WTC11 (cell line): ENCODE results near the gene SIRPD. TPM values are rescaled to one million over a fixed set of nuclear protein-coding genes. Genes with fewer than 3 reads are reported as not detected.

Experiments
- ATAC-seq: fragments of 200-7000 bp; cut with Tn5 transposase; 2 replicates; pipeline ENCODE4 v1.10.0; 2021; ENCODE audit warnings: mild to moderate bottlenecking, moderate library complexity
- CTCF ChIA-PET: fragments of 300-600 bp; sonication (Branson Sonifier 250); formaldehyde crosslinking; loops from one replicate; lab custom pipeline; 2021; ENCODE audit warnings: antibody characterized with exemption; lab: Charles Lee
- POLR2A ChIA-PET: fragments of 350-600 bp; sonication (Branson Sonifier 250); formaldehyde crosslinking; loops from one replicate; lab custom pipeline; 2021; ENCODE audit warnings: antibody characterized with exemption; lab: Charles Lee
- DNase-seq: peaks from one replicate; pipeline ENCODE4 v3.0.0; 2021; ENCODE audit warnings: low spot score
- H3K27ac Mint-ChIP-seq: 2 replicates; pipeline ENCODE4 v1.8.0; 2021; ENCODE audit warnings: mixed read lengths
- H3K27me3 Mint-ChIP-seq: 2 replicates; pipeline ENCODE4 v1.8.0; 2021; ENCODE audit warnings: low read depth, mild to moderate bottlenecking, moderate library complexity, mixed read lengths
- H3K36me3 Mint-ChIP-seq: 2 replicates; pipeline ENCODE4 v1.8.0; 2021; ENCODE audit warnings: mixed read lengths
- H3K4me1 Mint-ChIP-seq: 2 replicates; pipeline ENCODE4 v1.8.0; 2022; ENCODE audit warnings: mixed read lengths
- H3K4me3 Mint-ChIP-seq: 2 replicates; pipeline ENCODE4 v1.8.0; 2021; ENCODE audit warnings: mild to moderate bottlenecking, moderate library complexity, mixed read lengths
- H3K9me3 Mint-ChIP-seq: 2 replicates; pipeline ENCODE4 v1.8.0; 2021; ENCODE audit warnings: mixed read lengths
- ESRRA ChIP-seq: sonication (generic); formaldehyde crosslinking; IDR thresholded peaks from 2 replicates; pipeline ENCODE4 v1.8.1; 2022; ENCODE audit warnings: mild to moderate bottlenecking, missing genetic modification reagents, borderline replicate concordance
- FOXJ3 ChIP-seq: sonication (generic); formaldehyde crosslinking; IDR thresholded peaks from 2 replicates; pipeline ENCODE4 v1.9.0; 2021; ENCODE audit warnings: missing genetic modification reagents, mild to moderate bottlenecking, borderline replicate concordance
- GABPB1 ChIP-seq: sonication (generic); formaldehyde crosslinking; IDR thresholded peaks from 2 replicates; pipeline ENCODE4 v1.8.1; 2023; ENCODE audit warnings: mild to moderate bottlenecking, missing genetic modification reagents
- GRHL2 ChIP-seq: fragments of 250-450 bp; sonication (Bioruptor Pico); IDR thresholded peaks from 2 replicates; pipeline ENCODE4 v1.8.0; 2022; ENCODE audit warnings: mild to moderate bottlenecking, moderate library complexity; ENCODE audit not compliant: insufficient replicate concordance, severe bottlenecking
- GTF2I ChIP-seq: fragments of 250-450 bp; sonication (Bioruptor Pico); conservative IDR thresholded peaks from 2 replicates; pipeline ENCODE4 v1.4.0; 2021; ENCODE audit warnings: mild to moderate bottlenecking
- JUN ChIP-seq: sonication (generic); formaldehyde crosslinking; IDR thresholded peaks from 2 replicates; pipeline ENCODE4 v1.8.0; 2023; ENCODE audit warnings: mild to moderate bottlenecking, missing genetic modification reagents
- MXD4 ChIP-seq: fragments of 250-450 bp; sonication (Bioruptor Pico); IDR thresholded peaks from 2 replicates; pipeline ENCODE4 v1.8.0; 2021; ENCODE audit warnings: mild to moderate bottlenecking, moderate library complexity, borderline replicate concordance
- OVOL2 ChIP-seq: fragments of 250-450 bp; sonication (Bioruptor Pico); IDR thresholded peaks from 2 replicates; pipeline ENCODE4 v1.9.0; 2021; ENCODE audit warnings: mild to moderate bottlenecking, borderline replicate concordance
- TP53 ChIP-seq: sonication (generic); formaldehyde crosslinking; IDR thresholded peaks from 2 replicates; pipeline ENCODE4 v1.8.1; 2023; ENCODE audit warnings: mild to moderate bottlenecking, missing genetic modification reagents
- ZNF263 ChIP-seq: sonication (generic); formaldehyde crosslinking; IDR thresholded peaks from 2 replicates; pipeline ENCODE4 v1.8.1; 2022; ENCODE audit warnings: low read depth, mild to moderate bottlenecking, moderate library complexity, missing genetic modification reagents
- ZNF423 ChIP-seq: fragments of 250-450 bp; sonication (Bioruptor Pico); IDR thresholded peaks from 2 replicates; pipeline ENCODE4 v2.1.2; 2022; ENCODE audit warnings: mild to moderate bottlenecking, moderate library complexity
- total RNA-seq: library from RNA; stranded (reverse); gene quantifications from 3 replicates; pipeline ENCODE4 v1.2.3, GENCODE V29; 2021
- TF ChIP-seq, protein P1 (sequence below): sonication (generic); formaldehyde crosslinking; IDR thresholded peaks from 2 replicates; pipeline ENCODE4 v1.8.0; 2022; ENCODE audit warnings: mild to moderate bottlenecking, missing genetic modification reagents
- TF ChIP-seq, protein P2 (sequence below): sonication (generic); formaldehyde crosslinking; IDR thresholded peaks from 2 replicates; pipeline ENCODE4 v1.8.0; 2022; ENCODE audit warnings: mild to moderate bottlenecking, missing genetic modification reagents
- TF ChIP-seq, protein P3 (sequence below): sonication (generic); formaldehyde crosslinking; IDR thresholded peaks from 2 replicates; pipeline ENCODE4 v1.8.0; 2023; ENCODE audit warnings: missing genetic modification reagents, mild to moderate bottlenecking, borderline replicate concordance
- TF ChIP-seq, protein P4 (sequence below): fragments of 250-450 bp; sonication (Bioruptor Pico); IDR thresholded peaks from 2 replicates; pipeline ENCODE4 v1.9.0; 2021; ENCODE audit warnings: mild to moderate bottlenecking
- TF ChIP-seq, protein P5 (sequence below): sonication (generic); formaldehyde crosslinking; IDR thresholded peaks from 2 replicates; pipeline ENCODE4 v1.8.1; 2022; ENCODE audit warnings: missing genetic modification reagents, borderline replicate concordance
- TF ChIP-seq, protein P6 (sequence below): sonication (generic); formaldehyde crosslinking; IDR thresholded peaks from 2 replicates; pipeline ENCODE4 v1.8.1; 2023; ENCODE audit warnings: mild to moderate bottlenecking, moderate library complexity, missing genetic modification reagents
- TF ChIP-seq, protein P7 (sequence below): fragments of 250-450 bp; sonication (Bioruptor Pico); IDR thresholded peaks from 2 replicates; pipeline ENCODE4 v1.9.0; 2021; ENCODE audit warnings: mild to moderate bottlenecking

SIRPD gene
- total RNA-seq, 1 experiment from 2014 or later, result not detected

DNA sequence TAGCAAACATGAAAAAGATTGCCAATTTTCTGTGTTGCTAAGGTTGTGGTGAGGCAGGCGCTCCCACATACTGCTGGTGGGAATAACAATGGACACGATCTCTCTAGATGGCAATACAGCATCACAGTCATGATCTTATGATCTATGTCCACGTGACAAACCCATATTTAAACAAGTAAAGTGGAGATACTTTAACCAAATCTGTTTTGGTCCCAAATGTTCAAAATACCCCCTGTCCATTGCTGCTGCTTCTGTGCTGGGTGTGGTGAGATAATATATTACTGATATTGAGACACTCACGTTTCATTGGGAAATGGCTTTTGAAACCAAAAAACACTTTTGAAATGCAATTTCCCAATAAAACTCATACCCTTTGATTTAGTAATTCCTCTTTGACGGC, 23.0 kb downstream of the SIRPD start:
- no peak overlapping the region for H3K4me3 Mint-ChIP-seq

DNA sequence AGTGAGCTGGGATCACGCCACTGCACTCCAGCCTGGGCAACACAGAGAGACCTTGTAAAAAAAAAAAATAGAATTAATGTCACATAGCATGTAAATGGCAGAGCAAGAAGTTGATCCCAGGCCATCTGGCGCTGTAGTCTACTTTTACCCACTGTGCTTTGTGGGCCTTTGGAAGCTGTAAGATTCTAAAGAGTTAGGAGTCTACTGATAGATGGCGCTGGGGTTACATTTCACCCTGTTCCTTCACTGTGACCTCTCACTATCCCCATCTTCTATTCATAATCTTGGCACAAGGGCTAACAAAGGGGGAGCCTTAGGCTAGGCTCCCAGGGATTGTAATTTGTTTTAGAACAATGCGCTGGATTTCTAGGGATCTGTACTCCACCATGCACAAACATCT, 24.4 kb downstream of the SIRPD start:
- ATAC-seq, result peak; percentile 95
- ChIA-PET POLR2A (interaction anchor here (1.1 kb wide), 1 partner anchor 10 kb away, joined by 3 read pairs; no protein-coding TSS in a partner anchor), CTCF (interaction anchor here (0.6 to 2.5 kb wide), 11 partner anchors 29 to 264 kb away, joined by 3 to 40 read pairs (median 3); partner anchors contain the start of gene NSFL1C)
- H3K4me3 Mint-ChIP-seq, result no peak overlapping the region
- no peak overlapping the region for H3K27ac Mint-ChIP-seq
- H3K9me3 Mint-ChIP-seq, result no peaks in the 10 kb centered on the region
- no peaks in the 10 kb centered on the region for H3K27me3 Mint-ChIP-seq
- no peaks in the 10 kb centered on the region; the same call in 1 of the 2 replicates for H3K4me1 Mint-ChIP-seq
- no peak for DNase-seq
- TF ChIP-seq ESRRA (CRISPR knock-in tag) (no peak), JUN (CRISPR knock-in tag) (no peak), TP53 (CRISPR knock-in tag) (no peak), GRHL2 (CRISPR knock-in tag) (no peak), FOXJ3 (CRISPR knock-in tag) (no peak), GTF2I (no peak), MXD4 (CRISPR knock-in tag) (no peak), GABPB1 (CRISPR knock-in tag) (no peak)
- TF ChIP-seq, protein P1, sequence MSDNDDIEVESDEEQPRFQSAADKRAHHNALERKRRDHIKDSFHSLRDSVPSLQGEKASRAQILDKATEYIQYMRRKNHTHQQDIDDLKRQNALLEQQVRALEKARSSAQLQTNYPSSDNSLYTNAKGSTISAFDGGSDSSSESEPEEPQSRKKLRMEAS (CRISPR knock-in tag), result no peak
- TF ChIP-seq, protein P2, sequence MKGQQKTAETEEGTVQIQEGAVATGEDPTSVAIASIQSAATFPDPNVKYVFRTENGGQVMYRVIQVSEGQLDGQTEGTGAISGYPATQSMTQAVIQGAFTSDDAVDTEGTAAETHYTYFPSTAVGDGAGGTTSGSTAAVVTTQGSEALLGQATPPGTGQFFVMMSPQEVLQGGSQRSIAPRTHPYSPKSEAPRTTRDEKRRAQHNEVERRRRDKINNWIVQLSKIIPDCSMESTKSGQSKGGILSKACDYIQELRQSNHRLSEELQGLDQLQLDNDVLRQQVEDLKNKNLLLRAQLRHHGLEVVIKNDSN (CRISPR knock-in tag), result no peak
- TF ChIP-seq, protein P3, sequence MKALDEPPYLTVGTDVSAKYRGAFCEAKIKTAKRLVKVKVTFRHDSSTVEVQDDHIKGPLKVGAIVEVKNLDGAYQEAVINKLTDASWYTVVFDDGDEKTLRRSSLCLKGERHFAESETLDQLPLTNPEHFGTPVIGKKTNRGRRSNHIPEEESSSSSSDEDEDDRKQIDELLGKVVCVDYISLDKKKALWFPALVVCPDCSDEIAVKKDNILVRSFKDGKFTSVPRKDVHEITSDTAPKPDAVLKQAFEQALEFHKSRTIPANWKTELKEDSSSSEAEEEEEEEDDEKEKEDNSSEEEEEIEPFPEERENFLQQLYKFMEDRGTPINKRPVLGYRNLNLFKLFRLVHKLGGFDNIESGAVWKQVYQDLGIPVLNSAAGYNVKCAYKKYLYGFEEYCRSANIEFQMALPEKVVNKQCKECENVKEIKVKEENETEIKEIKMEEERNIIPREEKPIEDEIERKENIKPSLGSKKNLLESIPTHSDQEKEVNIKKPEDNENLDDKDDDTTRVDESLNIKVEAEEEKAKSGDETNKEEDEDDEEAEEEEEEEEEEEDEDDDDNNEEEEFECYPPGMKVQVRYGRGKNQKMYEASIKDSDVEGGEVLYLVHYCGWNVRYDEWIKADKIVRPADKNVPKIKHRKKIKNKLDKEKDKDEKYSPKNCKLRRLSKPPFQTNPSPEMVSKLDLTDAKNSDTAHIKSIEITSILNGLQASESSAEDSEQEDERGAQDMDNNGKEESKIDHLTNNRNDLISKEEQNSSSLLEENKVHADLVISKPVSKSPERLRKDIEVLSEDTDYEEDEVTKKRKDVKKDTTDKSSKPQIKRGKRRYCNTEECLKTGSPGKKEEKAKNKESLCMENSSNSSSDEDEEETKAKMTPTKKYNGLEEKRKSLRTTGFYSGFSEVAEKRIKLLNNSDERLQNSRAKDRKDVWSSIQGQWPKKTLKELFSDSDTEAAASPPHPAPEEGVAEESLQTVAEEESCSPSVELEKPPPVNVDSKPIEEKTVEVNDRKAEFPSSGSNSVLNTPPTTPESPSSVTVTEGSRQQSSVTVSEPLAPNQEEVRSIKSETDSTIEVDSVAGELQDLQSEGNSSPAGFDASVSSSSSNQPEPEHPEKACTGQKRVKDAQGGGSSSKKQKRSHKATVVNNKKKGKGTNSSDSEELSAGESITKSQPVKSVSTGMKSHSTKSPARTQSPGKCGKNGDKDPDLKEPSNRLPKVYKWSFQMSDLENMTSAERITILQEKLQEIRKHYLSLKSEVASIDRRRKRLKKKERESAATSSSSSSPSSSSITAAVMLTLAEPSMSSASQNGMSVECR (CRISPR knock-in tag), result no peak
- TF ChIP-seq, protein P4, sequence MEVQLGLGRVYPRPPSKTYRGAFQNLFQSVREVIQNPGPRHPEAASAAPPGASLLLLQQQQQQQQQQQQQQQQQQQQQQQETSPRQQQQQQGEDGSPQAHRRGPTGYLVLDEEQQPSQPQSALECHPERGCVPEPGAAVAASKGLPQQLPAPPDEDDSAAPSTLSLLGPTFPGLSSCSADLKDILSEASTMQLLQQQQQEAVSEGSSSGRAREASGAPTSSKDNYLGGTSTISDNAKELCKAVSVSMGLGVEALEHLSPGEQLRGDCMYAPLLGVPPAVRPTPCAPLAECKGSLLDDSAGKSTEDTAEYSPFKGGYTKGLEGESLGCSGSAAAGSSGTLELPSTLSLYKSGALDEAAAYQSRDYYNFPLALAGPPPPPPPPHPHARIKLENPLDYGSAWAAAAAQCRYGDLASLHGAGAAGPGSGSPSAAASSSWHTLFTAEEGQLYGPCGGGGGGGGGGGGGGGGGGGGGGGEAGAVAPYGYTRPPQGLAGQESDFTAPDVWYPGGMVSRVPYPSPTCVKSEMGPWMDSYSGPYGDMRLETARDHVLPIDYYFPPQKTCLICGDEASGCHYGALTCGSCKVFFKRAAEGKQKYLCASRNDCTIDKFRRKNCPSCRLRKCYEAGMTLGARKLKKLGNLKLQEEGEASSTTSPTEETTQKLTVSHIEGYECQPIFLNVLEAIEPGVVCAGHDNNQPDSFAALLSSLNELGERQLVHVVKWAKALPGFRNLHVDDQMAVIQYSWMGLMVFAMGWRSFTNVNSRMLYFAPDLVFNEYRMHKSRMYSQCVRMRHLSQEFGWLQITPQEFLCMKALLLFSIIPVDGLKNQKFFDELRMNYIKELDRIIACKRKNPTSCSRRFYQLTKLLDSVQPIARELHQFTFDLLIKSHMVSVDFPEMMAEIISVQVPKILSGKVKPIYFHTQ, result no peak
- TF ChIP-seq, protein P5, sequence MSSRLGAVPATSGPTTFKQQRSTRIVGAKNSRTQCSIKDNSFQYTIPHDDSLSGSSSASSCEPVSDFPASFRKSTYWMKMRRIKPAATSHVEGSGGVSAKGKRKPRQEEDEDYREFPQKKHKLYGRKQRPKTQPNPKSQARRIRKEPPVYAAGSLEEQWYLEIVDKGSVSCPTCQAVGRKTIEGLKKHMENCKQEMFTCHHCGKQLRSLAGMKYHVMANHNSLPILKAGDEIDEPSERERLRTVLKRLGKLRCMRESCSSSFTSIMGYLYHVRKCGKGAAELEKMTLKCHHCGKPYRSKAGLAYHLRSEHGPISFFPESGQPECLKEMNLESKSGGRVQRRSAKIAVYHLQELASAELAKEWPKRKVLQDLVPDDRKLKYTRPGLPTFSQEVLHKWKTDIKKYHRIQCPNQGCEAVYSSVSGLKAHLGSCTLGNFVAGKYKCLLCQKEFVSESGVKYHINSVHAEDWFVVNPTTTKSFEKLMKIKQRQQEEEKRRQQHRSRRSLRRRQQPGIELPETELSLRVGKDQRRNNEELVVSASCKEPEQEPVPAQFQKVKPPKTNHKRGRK (CRISPR knock-in tag), result no peak
- TF ChIP-seq, protein P6, sequence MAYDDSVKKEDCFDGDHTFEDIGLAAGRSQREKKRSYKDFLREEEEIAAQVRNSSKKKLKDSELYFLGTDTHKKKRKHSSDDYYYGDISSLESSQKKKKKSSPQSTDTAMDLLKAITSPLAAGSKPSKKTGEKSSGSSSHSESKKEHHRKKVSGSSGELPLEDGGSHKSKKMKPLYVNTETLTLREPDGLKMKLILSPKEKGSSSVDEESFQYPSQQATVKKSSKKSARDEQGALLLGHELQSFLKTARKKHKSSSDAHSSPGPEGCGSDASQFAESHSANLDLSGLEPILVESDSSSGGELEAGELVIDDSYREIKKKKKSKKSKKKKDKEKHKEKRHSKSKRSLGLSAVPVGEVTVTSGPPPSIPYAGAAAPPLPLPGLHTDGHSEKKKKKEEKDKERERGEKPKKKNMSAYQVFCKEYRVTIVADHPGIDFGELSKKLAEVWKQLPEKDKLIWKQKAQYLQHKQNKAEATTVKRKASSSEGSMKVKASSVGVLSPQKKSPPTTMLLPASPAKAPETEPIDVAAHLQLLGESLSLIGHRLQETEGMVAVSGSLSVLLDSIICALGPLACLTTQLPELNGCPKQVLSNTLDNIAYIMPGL (CRISPR knock-in tag), result no peak
- no peaks in the 10 kb centered on the region for H3K36me3 Mint-ChIP-seq

More for the DNA sequence above, 23.0 kb downstream of the SIRPD start:
- Mint-ChIP-seq H3K36me3 (no peaks in the 10 kb centered on the region), H3K4me1 (no peaks in the 10 kb centered on the region; the same call in 1 of the 2 replicates), H3K9me3 (peaks cover 1% of the 10 kb centered on the region; the same call in 1 of the 2 replicates), H3K27me3 (peaks cover 7% of the 10 kb centered on the region), H3K27ac (no peak overlapping the region)
- ChIA-PET CTCF (interaction anchor here (0.7 to 2.5 kb wide), 3 partner anchors 102 to 242 kb away, joined by 3 to 40 read pairs (median 9); no protein-coding TSS in a partner anchor), POLR2A (no interaction called here)
- TF ChIP-seq ZNF263 (CRISPR knock-in tag) (no peak), ZNF423 (no peak), OVOL2 (CRISPR knock-in tag) (no peak)
- TF ChIP-seq, protein P7, sequence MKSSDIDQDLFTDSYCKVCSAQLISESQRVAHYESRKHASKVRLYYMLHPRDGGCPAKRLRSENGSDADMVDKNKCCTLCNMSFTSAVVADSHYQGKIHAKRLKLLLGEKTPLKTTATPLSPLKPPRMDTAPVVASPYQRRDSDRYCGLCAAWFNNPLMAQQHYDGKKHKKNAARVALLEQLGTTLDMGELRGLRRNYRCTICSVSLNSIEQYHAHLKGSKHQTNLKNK (CRISPR knock-in tag), result no peak
- no peak for DNase-seq
- ATAC-seq, result no peak
